HG03135 (cell line): ENCODE results near the gene IFI27L1.
"Not testable (repeated sequence)": the region's sequence is repeated elsewhere in the genome, so short reads cannot be mapped to it uniquely, and the experiment has no call there.

ENCODE experiments used
- ATAC-seq: cut with Tn5 transposase; IDR thresholded peaks from one replicate; pipeline ENCODE4 v1.9.1; 2021; ENCODE audit warnings: mild to moderate bottlenecking, moderate library complexity; ENCODE audit not compliant: unreplicated experiment

Gene IFI27L1

DNA sequence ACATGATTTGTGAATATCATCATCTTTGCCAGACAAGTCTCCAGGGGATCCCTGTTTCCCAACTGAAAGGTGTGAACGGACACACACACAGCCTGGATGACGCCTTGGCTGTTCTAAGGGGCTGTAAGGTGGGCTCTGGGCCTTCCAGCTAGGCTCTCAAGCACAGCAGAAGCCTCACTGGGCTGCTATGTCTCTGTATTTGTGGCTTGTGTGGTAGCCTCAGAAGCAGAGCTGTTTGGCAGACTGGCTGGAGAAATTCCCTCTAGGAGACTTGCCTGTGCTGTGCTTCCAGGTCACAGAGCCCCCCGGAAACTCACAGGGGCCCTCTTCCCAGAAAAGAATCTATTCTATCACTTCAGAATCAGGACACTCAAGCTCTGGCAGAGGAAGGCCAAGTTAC, 33.5 kb upstream of the IFI27L1 start:
- ATAC-seq, result no peak

DNA sequence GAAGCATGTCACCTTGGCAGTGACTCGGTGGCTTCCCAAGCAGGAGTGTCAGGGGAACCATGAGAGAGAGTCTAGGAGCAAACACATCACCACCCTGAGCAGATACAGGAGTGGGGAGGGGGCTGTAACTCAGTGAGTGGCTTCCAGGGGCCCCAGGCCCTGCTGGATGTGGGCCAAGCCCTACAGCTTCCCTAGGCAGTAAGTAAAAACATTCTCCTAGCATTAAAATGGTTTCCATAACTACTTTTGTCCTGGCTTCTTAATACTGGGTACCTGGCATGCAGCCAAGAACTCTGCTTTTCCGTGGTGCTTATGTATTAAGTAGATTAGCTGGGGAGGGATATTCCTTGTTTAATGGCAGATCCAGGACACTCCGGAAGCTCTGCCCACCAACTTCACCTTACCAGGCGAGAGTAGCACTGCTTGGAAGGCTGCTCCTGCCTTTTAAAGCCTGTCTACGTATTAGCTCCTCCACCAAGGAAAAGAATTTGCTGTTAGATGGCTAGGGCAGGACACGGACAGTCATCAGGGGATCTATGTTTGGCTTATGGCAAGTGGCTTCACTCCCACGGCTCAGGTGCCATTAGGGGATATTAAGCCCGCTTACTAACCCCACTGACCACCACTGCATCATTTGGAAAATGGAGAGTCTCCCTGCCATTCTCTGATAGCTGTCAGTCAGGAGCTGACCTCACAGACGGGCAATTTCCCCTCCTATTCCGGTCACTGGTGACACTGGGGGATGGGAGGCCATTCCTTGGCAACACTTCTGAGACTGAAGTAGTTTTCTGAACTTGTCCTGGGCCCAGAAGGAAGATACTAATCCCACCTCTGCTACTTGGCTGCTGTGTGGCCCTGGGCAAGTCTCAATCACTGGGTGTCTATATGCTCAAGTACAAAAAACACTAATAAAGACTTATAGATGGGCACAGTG, 32.2 kb upstream of the IFI27L1 start:
- ATAC-seq, result no peak

- ATAC-seq, result no peak
Observed at GRCh38 chr14:94049625-94050023, 31.5 kb upstream of the IFI27L1 start.

DNA sequence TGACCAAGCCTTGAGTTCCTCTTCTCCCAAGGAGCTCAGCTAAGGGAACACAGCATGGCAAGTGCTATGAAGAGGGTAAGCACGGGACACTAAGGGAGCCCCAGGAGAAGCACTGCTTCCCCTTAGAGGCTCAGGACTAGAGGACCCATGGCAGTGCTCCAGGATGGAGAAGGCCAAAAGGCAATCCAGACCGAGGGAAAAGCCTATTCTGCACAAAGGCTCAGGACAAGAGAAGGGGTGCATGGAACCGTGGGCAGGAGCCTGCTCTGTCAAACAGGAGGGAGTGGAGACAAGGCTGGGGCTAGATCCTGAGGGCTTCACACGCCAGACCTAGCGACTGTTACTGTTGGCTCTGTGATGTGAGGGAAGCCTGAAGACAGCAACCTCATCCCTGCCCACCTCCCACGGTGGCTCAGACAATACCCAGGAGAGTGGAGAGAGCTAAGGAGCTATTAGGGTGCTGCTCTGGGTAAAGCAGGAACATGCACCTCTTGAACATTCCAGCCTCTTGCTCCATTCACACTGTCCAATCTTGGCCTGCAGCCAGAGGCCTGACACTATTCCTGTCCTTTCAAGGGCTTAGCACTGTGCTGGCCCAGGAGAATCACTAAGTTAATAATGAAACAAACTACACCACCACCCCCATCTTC, 30.8 kb upstream of the IFI27L1 start:
- ATAC-seq, result no peak

- ATAC-seq, result no peak
Observed at GRCh38 chr14:94051115-94051514, 30.0 kb upstream of the IFI27L1 start.

DNA sequence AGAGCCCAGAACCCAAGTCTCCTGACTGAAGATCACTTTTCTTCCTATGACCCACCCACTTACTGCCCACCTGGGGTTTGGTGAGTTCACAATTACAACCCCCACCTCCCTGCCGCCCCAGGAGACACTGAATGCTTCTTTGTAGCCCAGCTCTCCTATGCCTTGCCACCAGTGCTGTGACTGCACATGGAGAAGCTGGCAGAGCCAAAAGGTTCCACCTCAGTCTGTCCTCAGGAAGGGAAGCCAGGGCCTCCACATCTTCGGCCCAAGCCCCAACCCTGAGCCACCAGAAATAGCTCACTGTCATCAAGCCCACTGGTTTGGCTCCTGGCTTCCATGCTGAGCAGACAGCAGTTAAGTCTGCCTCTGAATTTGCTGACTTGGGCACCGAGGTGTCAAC, 29.3 kb upstream of the IFI27L1 start:
- ATAC-seq, result no peak

DNA sequence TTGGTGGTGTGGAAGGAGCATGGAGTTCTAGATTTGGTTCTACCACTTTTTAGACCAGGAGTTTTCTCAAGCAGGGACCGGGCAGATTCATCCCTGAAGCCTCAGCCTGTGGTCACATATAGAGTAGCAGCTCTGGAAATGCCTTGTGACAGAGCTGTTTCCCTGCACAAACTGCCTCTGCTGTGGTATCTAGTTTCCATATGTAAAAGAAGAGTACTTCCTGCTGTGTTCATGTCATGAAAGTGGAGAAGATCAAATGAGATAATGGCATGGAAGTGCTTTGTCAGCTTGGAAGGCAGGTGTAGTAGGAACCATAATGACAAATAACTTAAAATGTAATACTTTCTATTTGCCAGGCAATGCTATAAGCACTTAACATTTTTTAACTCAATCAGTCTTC, 28.9 kb upstream of the IFI27L1 start:
- ATAC-seq, result no peak

GRCh38 chr14:94052662-94053061, 28.4 kb upstream of the IFI27L1 start:
- ATAC-seq, result no peak

DNA sequence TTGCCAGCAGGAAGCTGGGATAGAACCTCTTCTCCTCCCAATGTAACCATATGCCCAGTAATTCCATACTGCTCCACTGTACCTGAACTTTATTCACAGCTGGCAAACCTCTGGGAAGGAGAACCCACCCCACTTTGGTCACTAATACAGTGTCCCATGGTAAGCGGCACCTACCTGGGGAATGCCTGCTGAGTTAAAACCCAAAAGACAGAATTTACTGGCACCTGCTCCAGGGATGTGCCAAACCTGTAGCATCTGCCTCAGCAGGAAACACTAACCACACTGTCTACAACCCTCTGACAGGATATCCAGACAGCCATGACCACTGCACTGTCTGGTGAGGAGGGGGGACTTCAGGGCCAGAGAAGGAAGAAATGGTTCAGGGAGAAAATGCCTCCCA, 26.7 kb upstream of the IFI27L1 start:
- ATAC-seq, result no peak

DNA sequence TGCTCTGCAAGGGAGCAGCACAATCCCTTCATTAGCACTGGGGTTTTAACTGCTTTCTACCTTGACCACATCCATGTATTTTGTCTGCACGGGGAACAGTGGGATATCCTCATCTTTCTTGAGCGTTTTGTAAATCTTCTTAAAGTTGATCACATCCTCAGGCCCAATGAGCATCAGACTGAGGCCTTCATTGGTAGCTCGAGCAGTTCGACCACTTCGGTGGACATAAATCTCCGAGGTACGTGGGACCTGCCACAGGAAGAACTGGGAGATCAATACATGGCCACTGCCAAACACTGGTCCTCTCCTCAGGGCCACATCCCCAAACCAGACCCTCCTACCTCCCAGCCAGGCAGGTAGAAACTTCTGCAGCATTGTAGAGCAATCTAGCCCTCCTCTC, 26.2 kb upstream of the IFI27L1 start:
- no peak for ATAC-seq

DNA sequence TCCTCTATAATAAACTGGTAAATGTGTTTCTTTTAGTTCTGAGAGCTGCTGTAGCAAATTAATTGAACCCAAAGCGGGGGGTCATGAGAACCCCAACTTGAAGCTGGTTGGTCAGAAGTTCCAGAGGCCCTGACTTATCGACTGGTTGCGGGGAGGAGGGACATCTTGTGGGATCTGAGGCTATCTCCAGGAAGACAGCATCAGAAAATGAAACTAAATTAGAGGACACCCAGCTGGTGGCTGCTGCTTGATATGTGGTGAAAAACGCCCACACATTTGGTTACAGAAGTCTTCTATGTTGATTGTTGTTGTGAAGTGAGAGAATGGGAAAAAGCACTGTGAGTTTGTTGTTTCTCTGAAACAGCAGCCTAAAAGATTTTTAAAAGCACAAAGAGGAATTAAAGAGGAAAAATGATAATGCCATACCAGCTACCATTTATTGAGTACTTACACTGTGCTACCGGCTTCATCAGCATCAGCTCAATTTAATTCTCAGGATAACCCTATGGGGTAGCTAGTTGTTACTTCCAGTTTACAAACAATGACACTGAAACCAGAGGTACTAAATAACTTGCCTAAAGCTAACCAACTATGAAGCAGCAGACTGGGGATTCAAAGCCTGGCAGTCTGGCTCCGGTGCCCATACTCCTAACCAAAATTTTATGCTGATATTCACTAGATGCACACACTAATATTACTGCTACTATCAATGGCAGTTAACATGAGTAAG, 24.4 kb upstream of the IFI27L1 start:
- peak; percentile 79 for ATAC-seq

GRCh38 chr14:94058128-94058673, 22.9 kb upstream of the IFI27L1 start:
- no peak for ATAC-seq

DNA sequence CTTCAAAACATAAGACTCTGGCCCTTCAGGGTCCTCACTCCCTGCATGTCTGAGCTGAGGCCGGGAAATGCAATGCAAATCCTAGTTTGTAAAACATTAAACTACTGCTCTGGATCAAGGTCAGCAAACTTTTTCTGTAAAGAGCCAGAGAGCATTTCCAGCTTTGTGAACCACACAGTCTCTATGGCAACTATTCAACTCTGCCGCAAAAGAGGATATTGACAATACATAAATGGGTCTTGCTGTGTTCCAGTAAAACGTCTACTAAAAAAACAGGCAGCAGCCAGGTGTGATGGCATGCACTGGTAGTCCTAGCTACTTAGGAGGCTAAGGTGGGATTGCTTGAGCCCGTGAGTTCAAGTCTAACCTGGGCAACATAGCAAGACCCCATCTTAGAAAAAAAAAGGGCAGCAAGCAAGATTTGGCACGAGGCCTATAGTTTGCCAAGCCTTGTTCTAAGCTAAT, 22.4 kb upstream of the IFI27L1 start:
- ATAC-seq, result no peak

DNA sequence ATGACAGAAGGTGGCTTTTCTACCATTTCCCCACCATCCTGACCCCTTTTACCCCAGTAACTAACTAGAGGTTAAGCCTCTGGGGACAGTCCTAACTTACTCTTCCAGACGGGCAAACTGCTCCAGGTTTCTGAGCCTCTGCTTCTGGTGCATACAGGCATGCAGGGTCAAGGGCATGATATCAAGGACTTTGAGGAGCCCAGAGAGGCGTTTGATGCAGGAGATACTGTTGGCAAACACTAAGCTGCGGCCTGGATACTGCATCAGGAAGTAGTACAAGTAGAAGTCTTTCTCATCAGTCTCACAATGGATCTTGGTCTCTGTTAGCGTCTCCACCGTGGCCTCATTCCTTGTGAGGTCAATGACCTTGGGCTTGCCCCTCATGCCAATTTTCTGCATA, 21.1 kb upstream of the IFI27L1 start:
- ATAC-seq, result no peak

GRCh38 chr14:94062344-94062940, 18.7 kb upstream of the IFI27L1 start:
- ATAC-seq, result no peak

DNA sequence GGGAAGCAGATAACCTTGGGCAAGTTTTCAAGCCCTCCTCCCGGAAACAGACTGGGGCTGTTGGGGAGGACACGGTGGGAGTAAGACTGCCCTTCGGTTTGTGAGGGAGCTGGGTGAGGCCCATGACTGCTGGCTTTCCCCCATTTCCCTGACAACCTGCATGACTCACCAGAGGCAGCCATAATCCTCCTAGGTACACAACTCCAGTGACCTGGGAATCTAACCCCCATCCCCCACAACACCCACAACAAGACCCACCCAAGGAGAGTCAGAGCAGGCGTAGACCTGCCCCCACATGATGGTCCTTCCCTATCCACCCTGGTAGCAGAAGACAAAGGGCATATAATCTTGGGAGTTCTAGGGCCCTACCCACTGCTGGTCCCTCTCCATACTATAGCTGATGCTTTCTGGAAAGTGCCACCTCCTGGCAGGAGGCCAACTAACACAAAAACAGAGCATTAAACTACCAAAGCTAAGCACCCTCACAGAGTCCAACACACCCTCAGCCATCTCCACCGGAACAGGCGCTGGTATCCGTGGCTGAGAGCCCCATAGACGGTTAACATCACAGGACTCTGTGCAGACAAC, 14.9 kb upstream of the IFI27L1 start:
- ATAC-seq, result no peak

DNA sequence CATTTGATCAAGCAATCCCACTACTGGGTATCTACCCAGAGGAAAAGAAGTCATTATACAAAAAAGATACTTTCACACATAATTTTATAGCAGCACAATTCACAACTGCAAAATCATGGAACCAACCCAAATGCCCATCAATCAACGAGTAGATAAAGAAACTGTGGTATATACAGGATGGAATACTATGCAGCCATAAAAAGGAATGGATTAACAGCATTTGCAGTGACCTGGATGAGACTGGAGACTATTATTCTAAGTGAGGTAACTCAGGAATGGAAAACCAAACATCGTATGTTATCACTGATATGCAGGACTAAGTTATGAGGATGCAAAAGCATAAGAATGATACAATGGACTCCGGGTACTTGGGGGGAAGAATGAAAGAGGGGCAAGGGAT, 9.0 kb upstream of the IFI27L1 start:
- ATAC-seq, result not testable (repeated sequence)

- no peak for ATAC-seq
Observed at GRCh38 chr14:94074534-94074933, 6.6 kb upstream of the IFI27L1 start.

GRCh38 chr14:94075008-94075407, 6.1 kb upstream of the IFI27L1 start:
- ATAC-seq, result no peak

GRCh38 chr14:94077111-94077821, 3.8 kb upstream of the IFI27L1 start:
- ATAC-seq, result no peak
